Smooth muscle cell of the brain vasculature (primary cell): ENCODE measurements around the gene ELFN1.

ENCODE experiments used
- DNase-seq: peaks from one replicate; pipeline ENCODE4 v3.0.0-alpha.2; 2012; ENCODE audit warnings: low read depth, low spot score

ELFN1 gene

GRCh38 chr7:1741751-1742554 lies 71.9 kb downstream of the ELFN1 start:
- DNase-seq: no peak

- no peak for DNase-seq
Observed at GRCh38 chr7:1742555-1743303, 72.7 kb downstream of the ELFN1 start.

DNA sequence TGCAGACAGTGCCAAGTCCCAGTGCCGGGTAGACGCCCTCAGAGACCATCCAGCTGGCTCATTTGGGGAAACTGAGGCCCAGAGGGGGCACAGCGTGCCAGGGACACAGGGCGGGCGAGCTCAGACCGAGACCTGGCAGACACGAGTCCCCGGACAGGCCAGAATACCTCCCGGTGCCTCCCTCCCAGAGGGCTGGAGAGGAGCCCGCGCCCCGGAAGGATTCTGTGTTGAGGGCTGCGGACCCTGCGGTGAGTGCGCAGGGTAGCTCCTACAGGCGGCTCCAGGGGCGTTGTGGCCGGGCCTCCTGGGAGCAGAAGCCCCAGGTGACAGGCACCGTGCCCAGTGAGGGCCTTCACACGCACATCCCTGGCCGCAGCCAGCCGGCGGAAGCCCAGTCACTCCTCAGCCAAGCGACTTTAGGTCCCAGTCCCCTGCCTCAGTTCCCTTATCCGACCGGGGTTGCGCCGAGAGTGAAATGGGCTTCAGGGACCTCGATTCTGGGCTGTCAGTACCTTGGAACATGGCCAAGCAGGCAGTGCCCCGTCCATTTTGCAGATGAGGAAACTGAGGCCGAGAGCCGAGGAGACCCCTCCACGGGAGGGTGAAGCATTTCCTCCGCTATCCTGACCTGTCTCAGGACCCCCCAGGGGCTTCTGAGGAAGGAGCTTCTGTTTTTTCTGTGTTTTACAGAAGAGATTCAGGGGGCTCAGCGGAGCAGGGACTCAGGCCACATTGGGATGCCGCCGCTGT lies 73.6 kb downstream of the ELFN1 start:
- DNase-seq: no peak

GRCh38 chr7:1744296-1745017 lies 74.4 kb downstream of the ELFN1 start:
- DNase-seq: no peak

DNA sequence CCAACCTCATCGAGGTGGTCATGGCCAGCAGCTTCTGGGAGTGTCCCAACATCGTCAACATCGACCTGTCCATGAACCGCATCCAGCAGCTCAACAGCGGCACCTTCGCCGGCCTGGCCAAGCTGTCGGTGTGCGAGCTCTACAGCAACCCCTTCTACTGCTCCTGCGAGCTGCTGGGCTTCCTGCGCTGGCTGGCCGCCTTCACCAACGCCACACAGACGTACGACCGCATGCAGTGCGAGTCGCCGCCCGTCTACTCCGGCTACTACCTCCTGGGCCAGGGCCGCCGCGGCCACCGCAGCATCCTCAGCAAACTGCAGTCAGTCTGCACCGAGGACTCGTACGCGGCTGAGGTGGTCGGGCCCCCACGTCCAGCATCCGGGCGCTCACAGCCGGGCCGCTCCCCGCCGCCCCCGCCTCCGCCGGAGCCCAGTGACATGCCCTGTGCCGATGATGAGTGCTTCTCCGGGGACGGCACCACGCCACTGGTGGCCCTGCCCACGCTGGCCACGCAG lies 75.0 kb downstream of the ELFN1 start:
- DNase-seq: no peak

DNA sequence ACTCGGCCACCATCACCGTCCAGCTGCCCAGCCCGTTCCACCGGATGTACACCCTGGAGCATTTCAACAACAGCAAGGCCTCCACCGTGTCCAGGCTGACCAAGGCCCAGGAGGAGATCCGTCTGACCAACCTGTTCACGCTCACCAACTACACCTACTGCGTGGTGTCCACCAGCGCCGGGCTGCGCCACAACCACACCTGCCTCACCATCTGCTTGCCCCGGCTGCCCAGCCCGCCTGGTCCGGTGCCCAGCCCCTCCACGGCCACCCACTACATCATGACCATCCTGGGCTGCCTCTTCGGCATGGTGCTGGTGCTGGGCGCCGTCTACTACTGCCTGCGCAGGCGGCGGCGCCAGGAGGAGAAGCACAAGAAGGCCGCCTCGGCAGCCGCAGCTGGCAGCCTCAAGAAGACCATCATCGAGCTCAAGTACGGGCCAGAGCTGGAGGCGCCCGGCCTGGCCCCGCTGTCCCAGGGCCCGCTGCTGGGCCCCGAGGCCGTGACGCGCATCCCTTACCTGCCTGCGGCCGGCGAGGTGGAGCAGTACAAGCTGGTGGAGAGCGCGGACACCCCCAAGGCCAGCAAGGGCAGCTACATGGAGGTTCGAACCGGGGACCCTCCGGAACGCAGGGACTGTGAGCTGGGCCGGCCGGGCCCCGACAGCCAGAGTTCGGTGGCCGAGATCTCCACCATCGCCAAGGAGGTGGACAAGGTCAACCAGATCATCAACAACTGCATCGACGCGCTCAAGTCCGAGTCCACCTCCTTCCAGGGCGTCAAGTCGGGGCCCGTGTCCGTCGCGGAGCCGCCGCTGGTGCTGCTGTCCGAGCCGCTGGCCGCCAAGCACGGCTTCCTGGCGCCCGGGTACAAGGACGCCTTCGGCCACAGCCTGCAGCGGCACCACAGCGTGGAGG lies 75.8 kb downstream of the ELFN1 start:
- no peak for DNase-seq

GRCh38 chr7:1746491-1746975 lies 76.5 kb downstream of the ELFN1 start:
- DNase-seq: no peak

- DNase-seq: no peak
Observed at GRCh38 chr7:1747004-1747801, 77.1 kb downstream of the ELFN1 start.

GRCh38 chr7:1748076-1748838 lies 78.2 kb downstream of the ELFN1 start:
- DNase-seq: no peak

DNA sequence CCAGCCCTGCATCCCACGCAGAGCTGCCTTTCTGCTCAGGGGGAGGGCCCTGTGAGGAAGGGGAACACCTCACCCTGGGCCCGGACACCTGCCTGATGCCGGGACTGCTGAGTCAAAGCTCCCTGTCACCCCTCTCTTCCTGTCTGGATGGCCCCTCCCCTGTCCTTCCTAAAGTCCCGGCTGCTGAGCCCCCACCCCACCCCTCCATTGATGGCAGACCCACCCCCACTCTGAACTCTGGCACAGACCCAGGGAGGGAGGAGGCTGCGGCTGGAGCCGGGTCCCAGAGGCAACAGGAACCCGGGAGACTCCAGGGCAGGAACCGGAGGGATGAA lies 78.7 kb downstream of the ELFN1 start:
- DNase-seq: no peak

DNA sequence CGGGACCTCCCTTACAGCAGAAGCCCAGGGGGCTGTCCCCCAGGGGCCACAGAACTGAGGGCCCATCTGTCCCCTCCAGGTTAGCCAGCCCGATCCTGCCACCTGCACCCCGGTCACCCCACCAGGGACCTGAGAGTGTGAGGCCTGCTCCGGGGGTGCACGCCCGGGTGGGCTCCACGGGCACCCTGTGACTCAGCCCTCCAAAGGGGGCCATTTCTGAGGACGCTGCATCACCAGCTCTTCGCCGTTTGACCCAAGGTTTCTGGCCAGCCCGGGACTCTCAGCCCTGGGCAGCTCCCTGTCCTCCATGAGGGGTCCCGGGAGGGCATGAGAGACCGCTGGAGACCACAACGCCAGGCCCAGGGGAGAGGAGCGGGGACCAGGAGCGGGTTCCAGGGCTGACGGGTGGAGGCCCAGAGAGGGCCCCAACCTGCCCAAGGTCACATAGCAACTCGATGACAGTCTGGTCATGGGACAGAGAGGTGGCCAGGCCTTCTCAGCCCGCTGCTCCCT lies 79.3 kb downstream of the ELFN1 start:
- no peak for DNase-seq

DNA sequence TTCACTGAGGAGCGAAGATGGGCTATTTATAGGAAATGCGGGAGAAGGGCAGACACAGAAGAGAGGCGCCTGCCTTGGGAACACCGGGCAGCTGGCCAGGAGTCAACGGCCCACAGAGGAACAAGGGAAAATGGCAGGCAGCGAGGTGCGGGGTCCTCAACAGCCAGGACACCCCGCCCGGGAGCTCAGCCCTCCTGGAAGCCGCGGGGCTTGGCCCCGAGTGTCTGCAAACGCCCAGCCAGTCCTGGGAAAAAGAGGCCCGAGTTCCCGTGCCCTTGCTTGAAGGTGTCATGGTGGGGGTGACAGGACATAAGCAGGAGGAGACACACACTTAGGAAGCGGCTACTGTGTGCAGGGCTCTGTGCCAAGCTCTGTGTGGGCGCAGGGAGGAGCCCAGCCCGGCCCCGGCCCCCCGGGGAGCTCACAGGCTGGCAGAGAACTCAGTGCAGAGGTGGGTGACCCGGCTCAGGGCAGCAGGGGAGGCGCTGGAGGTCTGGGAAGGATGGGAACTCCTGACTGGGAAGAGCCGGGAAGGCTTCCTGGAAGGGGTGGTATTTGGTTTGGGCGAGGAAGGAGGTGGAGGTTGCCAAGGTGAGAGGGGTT lies 79.9 kb downstream of the ELFN1 start:
- DNase-seq: no peak

DNA sequence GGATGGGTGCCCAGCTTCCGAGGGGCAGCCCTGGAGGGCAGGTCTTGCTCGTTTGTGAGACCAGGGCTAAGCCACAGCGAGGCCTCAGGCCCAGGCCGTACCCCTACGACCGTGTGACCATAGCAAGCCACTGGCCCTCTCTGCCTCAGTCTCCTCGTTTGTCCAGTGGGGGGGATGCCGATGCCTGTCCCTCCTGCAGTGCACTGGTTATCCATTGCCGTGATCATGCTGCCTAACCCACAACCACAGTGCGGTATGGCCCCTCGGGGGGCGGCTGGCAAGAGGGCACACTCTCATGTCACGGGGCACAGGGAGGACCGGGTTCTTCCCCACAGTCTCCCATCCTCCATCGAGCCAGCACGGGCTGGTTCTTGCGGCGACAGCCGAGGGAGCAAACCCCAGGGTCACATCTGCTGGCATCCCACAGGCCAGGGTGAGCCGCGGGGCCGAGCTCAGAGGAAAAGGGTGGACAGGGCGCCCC lies 80.5 kb downstream of the ELFN1 start:
- no peak for DNase-seq

DNA sequence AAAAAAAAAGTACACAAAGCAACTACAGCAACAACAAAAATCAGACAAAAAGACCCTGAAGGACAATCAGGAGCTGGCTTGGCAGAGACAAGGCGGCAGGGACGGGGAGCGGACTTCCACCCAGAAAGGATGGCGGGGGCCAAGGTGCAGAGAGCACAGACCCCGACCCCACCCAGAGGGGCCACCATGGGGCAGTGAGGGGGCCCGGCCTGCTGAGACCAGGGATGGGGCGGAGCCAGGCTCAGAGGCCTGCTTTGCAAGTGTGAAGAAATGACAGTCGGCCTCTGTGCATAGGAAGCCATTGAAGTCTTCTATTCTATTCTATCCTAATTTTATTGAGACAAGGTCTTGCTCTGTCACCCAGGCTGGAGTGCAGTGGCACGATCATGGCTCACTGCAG lies 82.0 kb downstream of the ELFN1 start:
- DNase-seq: no peak

GRCh38 chr7:1752771-1753563 lies 82.9 kb downstream of the ELFN1 start:
- DNase-seq: no peak

- no peak for DNase-seq
Observed at GRCh38 chr7:1753564-1753867, 83.4 kb downstream of the ELFN1 start.

DNA sequence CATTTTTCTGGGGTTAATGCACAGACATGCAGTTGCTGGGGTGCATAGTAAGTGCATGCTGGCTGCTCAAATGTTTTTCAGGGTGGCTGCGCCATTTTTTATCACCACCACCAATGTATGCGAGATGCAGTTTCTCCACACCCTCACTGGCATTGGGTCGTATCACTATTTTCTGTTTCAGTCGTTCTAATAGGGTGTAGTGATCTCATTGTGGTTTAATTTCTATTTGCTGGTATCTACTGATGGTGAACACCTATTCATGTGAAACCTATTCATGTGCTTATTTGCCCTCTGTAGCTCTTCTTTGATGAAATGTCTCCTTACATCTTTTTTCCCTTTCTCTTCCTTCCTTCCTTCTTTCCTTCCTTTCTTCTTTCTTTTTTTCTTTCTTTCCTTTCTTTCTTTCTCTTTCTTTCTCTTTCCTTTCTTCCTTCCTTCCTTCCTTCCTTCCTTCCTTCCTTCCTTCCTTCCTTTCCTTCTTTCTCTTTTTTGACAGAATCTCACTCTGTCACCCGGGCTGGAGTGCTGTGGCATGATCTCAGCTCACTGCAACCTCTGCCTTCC lies 84.3 kb downstream of the ELFN1 start:
- no peak for DNase-seq
